ENCODE results near the gene KRTAP9-4.

The KRTAP9-4 gene

GRCh38 chr17:41258406-41258805 lies 8.9 kb downstream of the KRTAP9-4 start:
- H2AFZ ChIP-seq (ENCODE audit: low read depth): no peak overlapping the region
- no peaks in the 10 kb centered on the region for H3K36me3 ChIP-seq (ENCODE audit: insufficient read depth)
- no peaks in the 10 kb centered on the region for H3K4me1 ChIP-seq (ENCODE audit: low read depth, poor library complexity, severe bottlenecking)
- no peaks in the 10 kb centered on the region for H4K20me1 ChIP-seq (ENCODE audit: insufficient read depth)
- no peaks in the 10 kb centered on the region for H3K27me3 ChIP-seq (ENCODE audit: insufficient read depth, low read depth)
- H3K27ac ChIP-seq: no peak overlapping the region
- TF ChIP-seq CTCF (conservative IDR thresholded peaks at IDR 0.05; ENCODE audit: low read depth, low read length): no peak
- no peak overlapping the region for H3K4me3 ChIP-seq (IDR thresholded peaks at IDR 0.05; ENCODE audit: insufficient read depth, low read depth, low read length)
- no peak overlapping the region for H3K9ac ChIP-seq
- no peak overlapping the region for H3K4me2 ChIP-seq
- no peaks in the 10 kb centered on the region for H3K79me2 ChIP-seq (ENCODE audit: insufficient read depth, low read depth)

GRCh38 chr17:41263212-41263611 lies 13.7 kb downstream of the KRTAP9-4 start:
- no peaks in the 10 kb centered on the region for H4K20me1 ChIP-seq (ENCODE audit: insufficient read depth)

GRCh38 chr17:41264599-41264998 lies 15.1 kb downstream of the KRTAP9-4 start:
- no peak overlapping the region for H3K4me3 ChIP-seq (IDR thresholded peaks at IDR 0.05; ENCODE audit: insufficient read depth, low read depth, low read length)
- H4K20me1 ChIP-seq (ENCODE audit: insufficient read depth): no peaks in the 10 kb centered on the region
- no peaks in the 10 kb centered on the region for H3K36me3 ChIP-seq (ENCODE audit: insufficient read depth)
- H3K79me2 ChIP-seq (ENCODE audit: insufficient read depth, low read depth): no peaks in the 10 kb centered on the region
- H3K4me2 ChIP-seq: no peak overlapping the region
- H2AFZ ChIP-seq (ENCODE audit: low read depth): no peak overlapping the region
- no peaks in the 10 kb centered on the region for H3K4me1 ChIP-seq (ENCODE audit: low read depth, poor library complexity, severe bottlenecking)
- H3K27me3 ChIP-seq (ENCODE audit: insufficient read depth, low read depth): no peaks in the 10 kb centered on the region
- no peak overlapping the region for H3K9ac ChIP-seq
- TF ChIP-seq CTCF (conservative IDR thresholded peaks at IDR 0.05; ENCODE audit: low read depth, low read length): no peak
- no peak overlapping the region for H3K27ac ChIP-seq

More at GRCh38 chr17:41263212-41263611, 13.7 kb downstream of the KRTAP9-4 start:
- no peaks in the 10 kb centered on the region for H3K27me3 ChIP-seq (ENCODE audit: insufficient read depth, low read depth)
- H3K79me2 ChIP-seq (ENCODE audit: insufficient read depth, low read depth): no peaks in the 10 kb centered on the region
- no peak overlapping the region for H2AFZ ChIP-seq (ENCODE audit: low read depth)
- H3K27ac ChIP-seq: no peak overlapping the region
- no peaks in the 10 kb centered on the region for H3K4me1 ChIP-seq (ENCODE audit: low read depth, poor library complexity, severe bottlenecking)
- no peak for TF ChIP-seq CTCF (conservative IDR thresholded peaks at IDR 0.05; ENCODE audit: low read depth, low read length)
- no peak overlapping the region for H3K9ac ChIP-seq
- no peak overlapping the region for H3K4me2 ChIP-seq
- H3K36me3 ChIP-seq (ENCODE audit: insufficient read depth): no peaks in the 10 kb centered on the region
- no peak overlapping the region for H3K4me3 ChIP-seq (IDR thresholded peaks at IDR 0.05; ENCODE audit: insufficient read depth, low read depth, low read length)

GRCh38 chr17:41265078-41265477 lies 15.6 kb downstream of the KRTAP9-4 start, which contains the start of gene KRTAP9-6:
KRTAP9-6 (plus strand) TSS chr17:41265378; CDS start chr17:41265378, 0 bp downstream.
- Histone ChIP-seq H3K27ac (no peak within 1 kb of the TSS), H2AFZ (ENCODE audit: low read depth) (no peak within 1 kb of the TSS), H3K36me3 (ENCODE audit: insufficient read depth) (no peaks in the 10 kb centered on the region), H3K9ac (no peak within 1 kb of the TSS), H3K27me3 (ENCODE audit: insufficient read depth, low read depth) (no peaks in the 10 kb centered on the region), H3K4me2 (no peak within 1 kb of the TSS), H3K4me1 (ENCODE audit: low read depth, poor library complexity, severe bottlenecking) (no peaks in the 10 kb centered on the region), H4K20me1 (ENCODE audit: insufficient read depth) (no peaks in the 10 kb centered on the region), H3K4me3 (IDR thresholded peaks at IDR 0.05; ENCODE audit: insufficient read depth, low read depth, low read length) (no peak within 1 kb of the TSS), H3K79me2 (ENCODE audit: insufficient read depth, low read depth) (no peaks in the 10 kb centered on the region)
- no peak for TF ChIP-seq CTCF (conservative IDR thresholded peaks at IDR 0.05; ENCODE audit: low read depth, low read length)

Measured in KMS-11 (cell line).